Stomach (tissue), 9 donors: ENCODE measurements around the gene SOX12. TPM values are rescaled to one million over a fixed set of nuclear protein-coding genes. Genes with fewer than 3 reads are reported as not detected.

Experiments used
- DNase-seq, 2 donors: peaks; one replicate each; pipeline versions ENCODE4 v3.0.0 to v3.0.0-alpha.2; 2013 to 2019
- H3K27ac ChIP-seq, 5 donors: fragments of 200-600 bp in 4 of 5; sonication (generic) in 4 of 5; one replicate each; pipeline ENCODE4 v1.5.1; 2013 to 2019; ENCODE audit warnings: mild to moderate bottlenecking in 1 of 5, moderate library complexity in 1 of 5
- H3K27me3 ChIP-seq, 3 donors: fragments of 200-600 bp; sonication (generic); one replicate each; pipeline ENCODE4 v1.5.1; 2017 to 2019; ENCODE audit warnings: mixed run types in 1 of 3
- H3K36me3 ChIP-seq, 4 donors: fragments of 200-600 bp; sonication (generic); 1 replicate in 3 of 4; 2 replicates in 1 of 4; pipeline ENCODE4 v1.5.1; 2016 to 2019
- H3K4me1 ChIP-seq, 4 donors: fragments of 200-600 bp; sonication (generic); one replicate each; pipeline ENCODE4 v1.5.1; 2016 to 2019
- H3K4me3 ChIP-seq, 4 donors: fragments of 200-600 bp; sonication (generic) in 3 of 4; one replicate each; pipeline ENCODE4 v1.5.1; 2016 to 2019; ENCODE audit warnings: mild to moderate bottlenecking in 1 of 4
- H3K9me3 ChIP-seq, 4 donors: fragments of 200-600 bp; sonication (generic); one replicate each; pipeline ENCODE4 v1.5.1; 2016 to 2019
- CTCF ChIP-seq, 7 experiments: fragments of 450-650 bp in 4 of 7; fragments of 200-600 bp in 3 of 7; sonication (generic) in 3 of 7; IDR thresholded peaks; one replicate each; pipeline ENCODE4 v1.5.1; 2016 to 2019; ENCODE audit warnings: antibody characterized with exemption in 7 of 7, control low read depth in 2 of 7, mild to moderate bottlenecking in 1 of 7
- EP300 ChIP-seq: sonication (generic); formaldehyde crosslinking; IDR thresholded peaks from one replicate; pipeline ENCODE4 v1.6.1; 2017; ENCODE audit warnings: antibody characterized with exemption
- POLR2A ChIP-seq, 4 donors: fragments of 450-650 bp; IDR thresholded peaks; one replicate each; pipeline ENCODE4 v1.6.1; 2016; ENCODE audit warnings: antibody characterized with exemption in 4 of 4, control low read depth in 2 of 4, mild to moderate bottlenecking in 1 of 4, moderate library complexity in 1 of 4
- POLR2AphosphoS5 ChIP-seq, 3 donors: sonication (generic); formaldehyde crosslinking; IDR thresholded peaks; one replicate each; pipeline ENCODE4 v1.6.1; 2016; ENCODE audit warnings: antibody characterized with exemption in 3 of 3
- WGBS, 5 donors: extraction: QIAGEN DNeasy Blood & Tissue Kit in 3 of 5; methylation state at CpG; one replicate each; pipeline versions ENCODE4 v1.1.5 to v1.1.7; 2013 to 2018; 5-methylcytosine and 5-hydroxymethylcytosine counted together
- intact Hi-C: fragments of 100-400 bp; cut with DNase I; formaldehyde crosslinking; loops from one replicate; pipeline ENCODE4 v1.15.1; 2023; ENCODE audit warnings: low total_unique reads
- polyA plus RNA-seq, 3 donors: library from polyadenylated mRNA; stranded (reverse); fragments of 200-250 nt; gene quantifications; one replicate each; pipeline ENCODE4 v1.2.3, GENCODE V29; 2013
- total RNA-seq, 5 donors: library from RNA; depleted of rRNA; stranded (reverse); fragments of >200 nt; gene quantifications; one replicate each; pipeline versions ENCODE4 v1.1.0 to v1.2.3, GENCODE V29; 2014 to 2016
- donor health status: healthy with polysubstance abuse.
- donor health status: Bipolar disorder and iron deficiency.
- donor health status: healthy.

SOX12 gene
- total and polyA plus RNA-seq, 8 donors, result 1.5 to 20.3 (median 3.4) TPM

- Histone ChIP-seq H3K4me3 (no peak overlapping the region), H3K27me3 (peaks cover 0 to 8% (median 0%) of the 10 kb centered on the region in 3 donors), H3K4me1 (peaks cover 10 to 23% (median 17%) of the 10 kb centered on the region in 4 donors), H3K36me3 (no peaks in the 10 kb centered on the region), H3K9me3 (no peaks in the 10 kb centered on the region), H3K27ac (no peak overlapping the region)
- intact Hi-C loops, result no loop called here
- 67 to 78% (median 75%) methylated on average over 5 of the region's 5 CpGs for WGBS, 5 donors
- DNase-seq, result no peak
- TF ChIP-seq CTCF (IDR thresholded peaks at IDR 0.05) (no peak), EP300 (no peak), POLR2AphosphoS5 (IDR thresholded peaks at IDR 0.05) (no peak), POLR2A (IDR thresholded peaks at IDR 0.05) (no peak)
These were observed 53.6 kb downstream of the SOX12 start for GRCh38 chr20:378961-379336.

Other genes starting within 250 kb of the SOX12 start
- not detected for gene DEFB125, start 237.9 kb upstream of the SOX12 start, total RNA-seq
- not detected for gene DEFB125, start 237.9 kb upstream of the SOX12 start, polyA plus RNA-seq
- gene DEFB126, start 183.0 kb upstream of the SOX12 start, total RNA-seq, result not detected
- gene DEFB126, start 183.0 kb upstream of the SOX12 start, polyA plus RNA-seq, result not detected
- gene DEFB127, start 168.1 kb upstream of the SOX12 start, total RNA-seq, result not detected
- not detected for gene DEFB127, start 168.1 kb upstream of the SOX12 start, polyA plus RNA-seq
- gene DEFB128, start 135.8 kb upstream of the SOX12 start, total RNA-seq, result not detected
- gene DEFB128, start 135.8 kb upstream of the SOX12 start, polyA plus RNA-seq, result not detected
- gene DEFB129, start 98.3 kb upstream of the SOX12 start, total RNA-seq, result not detected
- gene DEFB129, start 98.3 kb upstream of the SOX12 start, polyA plus RNA-seq, result not detected
- gene DEFB132, start 67.8 kb upstream of the SOX12 start, total RNA-seq, result not detected
- not detected for gene DEFB132, start 67.8 kb upstream of the SOX12 start, polyA plus RNA-seq
- gene C20orf96, start 34.8 kb upstream of the SOX12 start, total RNA-seq, result 10 to 100 TPM in 1 of 5 donors, 1 to 10 TPM in 4; 3.1 to 23.9 (median 5.4) TPM
- 1 to 10 TPM; 3.9 to 5.2 (median 5.0) TPM for gene C20orf96, start 34.8 kb upstream of the SOX12 start, polyA plus RNA-seq
- 10 to 100 TPM; 10.6 to 59.1 (median 18.7) TPM for gene ZCCHC3, start 28.0 kb upstream of the SOX12 start, total RNA-seq
- gene ZCCHC3, start 28.0 kb upstream of the SOX12 start, polyA plus RNA-seq, result 1 to 10 TPM; 6.2 to 9.0 (median 8.6) TPM
- gene NRSN2, start 21.6 kb downstream of the SOX12 start, total RNA-seq, result 10 to 100 TPM in 4 of 5 donors, under 1 TPM in 1; 0.89 to 36.5 (median 15.2) TPM
- gene NRSN2, start 21.6 kb downstream of the SOX12 start, polyA plus RNA-seq, result 10 to 100 TPM in 2 of 3 donors, 1 to 10 TPM in 1; 9.8 to 21.0 (median 20.2) TPM
- gene TRIB3, start 55.2 kb downstream of the SOX12 start, total RNA-seq, result 10 to 100 TPM in 2 of 5 donors, 1 to 10 TPM in 3; 1.7 to 17.7 (median 3.6) TPM
- gene TRIB3, start 55.2 kb downstream of the SOX12 start, polyA plus RNA-seq, result 10 to 100 TPM in 2 of 3 donors, 1 to 10 TPM in 1; 8.7 to 15.8 (median 12.6) TPM
- 100 to 1,000 TPM in 3 of 5 donors, 10 to 100 TPM in 2; 30.7 to 211 (median 161) TPM for gene RBCK1, start 82.7 kb downstream of the SOX12 start, total RNA-seq
- 100 to 1,000 TPM in 1 of 3 donors, 10 to 100 TPM in 2; 69.0 to 115 (median 81.1) TPM for gene RBCK1, start 82.7 kb downstream of the SOX12 start, polyA plus RNA-seq
- gene TBC1D20, start 137.0 kb downstream of the SOX12 start, total RNA-seq, result 10 to 100 TPM in 4 of 5 donors, 1 to 10 TPM in 1; 7.5 to 43.3 (median 25.9) TPM
- 10 to 100 TPM; 14.4 to 24.4 (median 18.9) TPM for gene TBC1D20, start 137.0 kb downstream of the SOX12 start, polyA plus RNA-seq
- gene CSNK2A1, start 218.2 kb downstream of the SOX12 start, total RNA-seq, result 100 to 1,000 TPM in 1 of 5 donors, 10 to 100 TPM in 4; 24.9 to 164 (median 80.5) TPM
- gene CSNK2A1, start 218.2 kb downstream of the SOX12 start, polyA plus RNA-seq, result 10 to 100 TPM; 22.6 to 33.0 (median 26.7) TPM